B cell (primary cell): ENCODE data around the gene EML5. TPM values are rescaled to one million over a fixed set of nuclear protein-coding genes. Genes with fewer than 3 reads are reported as not detected.

Experiments
- ATAC-seq: fragments of 200-7000 bp; cut with Tn5 transposase; one replicate; pipeline ENCODE4 v1.10.0; 2021; ENCODE audit warnings: low read depth, mild to moderate bottlenecking, moderate number of reproducible peaks, moderate library complexity
- CTCF ChIA-PET: fragments of 350-600 bp; sonication (Branson Sonifier 250); formaldehyde crosslinking; loops from one replicate; lab custom pipeline; 2021; ENCODE audit warnings: antibody characterized with exemption, inconsistent platforms; lab: Charles Lee
- POLR2A ChIA-PET: fragments of 350-600 bp; sonication (Branson Sonifier 250); formaldehyde crosslinking; loops from one replicate; lab custom pipeline; 2021; ENCODE audit warnings: antibody characterized with exemption; lab: Charles Lee
- DNase-seq: peaks from one replicate; pipeline ENCODE4 v3.0.0; 2013
- H2AFZ ChIP-seq: 2 replicates; pipeline ENCODE4 v1.6.1; 2012; ENCODE audit warnings: mild to moderate bottlenecking, low read depth, low read length; ENCODE audit not compliant: insufficient read depth, poor library complexity, severe bottlenecking
- H3K27ac ChIP-seq, 2 donors: 1 replicate in 1 of 2; 2 replicates in 1 of 2; pipeline ENCODE4 v1.5.1; 2012 to 2013; ENCODE audit warnings: low read length in 2 of 2, mild to moderate bottlenecking in 2 of 2, moderate library complexity in 1 of 2
- H3K27me3 ChIP-seq, 4 experiments: fragments of 200-600 bp in 1 of 4; sonication (generic) in 1 of 4; replicated peaks in 1 of 4; 1 replicate in 2 of 4; 2 replicates in 2 of 4; pipeline versions ENCODE4 v1.6.1 to v1.7.0; 2013 to 2016; ENCODE audit warnings: low read length in 3 of 4, mild to moderate bottlenecking in 2 of 4, mixed read lengths in 1 of 4, moderate library complexity in 1 of 4; ENCODE audit not compliant: insufficient read depth in 4 of 4, control insufficient read depth in 3 of 4; ENCODE audit errors: control extremely low read depth in 1 of 4
- H3K36me3 ChIP-seq, 2 experiments: replicated peaks in 1 of 2; 1 replicate in 1 of 2; 2 replicates in 1 of 2; pipeline versions ENCODE4 v1.6.1 to v1.7.1; 2013; ENCODE audit warnings: low read length in 1 of 2; ENCODE audit not compliant: insufficient read depth in 2 of 2, control insufficient read depth in 1 of 2; ENCODE audit errors: control extremely low read depth in 1 of 2, extremely low read depth in 1 of 2
- H3K4me1 ChIP-seq, 2 donors: fragments of 200-600 bp in 1 of 2; sonication (generic) in 1 of 2; 1 replicate in 1 of 2; 2 replicates in 1 of 2; pipeline versions ENCODE4 v1.5.1 to v1.6.1; 2013 to 2017; ENCODE audit warnings: low read length in 2 of 2; ENCODE audit not compliant: control insufficient read depth in 2 of 2, insufficient read depth in 2 of 2
- H3K4me2 ChIP-seq: replicated peaks from 2 replicates; pipeline ENCODE3; 2012; ENCODE audit warnings: mild to moderate bottlenecking, low read depth, low read length; ENCODE audit not compliant: poor library complexity, severe bottlenecking
- H3K4me3 ChIP-seq, 5 experiments: fragments of 200-600 bp in 1 of 5; sonication (generic) in 1 of 5; 1 replicate in 3 of 5; 2 replicates in 2 of 5; pipeline versions ENCODE4 v1.5.1 to v1.7.0; 2011 to 2016; ENCODE audit warnings: low read length in 4 of 5, mild to moderate bottlenecking in 4 of 5, low read depth in 2 of 5, control low read depth in 1 of 5, moderate library complexity in 1 of 5; ENCODE audit not compliant: insufficient read depth in 1 of 5; ENCODE audit errors: control extremely low read depth in 1 of 5, extremely low read depth in 1 of 5
- H3K79me2 ChIP-seq: fragments of 200-600 bp; sonication (generic); one replicate; pipeline ENCODE4 v1.6.0; 2016; ENCODE audit warnings: low read length; ENCODE audit not compliant: control insufficient read depth, insufficient read depth
- H3K9ac ChIP-seq: fragments of 200-600 bp; sonication (generic); 2 replicates; pipeline ENCODE4 v1.6.1; 2017; ENCODE audit warnings: mild to moderate bottlenecking, low read length, moderate library complexity
- H3K9me3 ChIP-seq, 3 donors: one replicate each; pipeline versions ENCODE4 v1.6.1 to v1.7.1; 2013; ENCODE audit warnings: low read length in 2 of 3; ENCODE audit not compliant: control insufficient read depth in 2 of 3, insufficient read depth in 1 of 3; ENCODE audit errors: control extremely low read depth in 1 of 3
- H4K20me1 ChIP-seq: 2 replicates; pipeline ENCODE4 v1.6.0; 2012; ENCODE audit warnings: mild to moderate bottlenecking, low read length; ENCODE audit not compliant: insufficient read depth, control insufficient read depth, poor library complexity, severe bottlenecking
- H3K27ac Mint-ChIP-seq: one replicate; pipeline ENCODE4 v1.8.0; 2021; ENCODE audit warnings: mixed read lengths
- H3K27me3 Mint-ChIP-seq: one replicate; pipeline ENCODE4 v1.8.0; 2021; ENCODE audit warnings: mixed read lengths
- H3K4me1 Mint-ChIP-seq: one replicate; pipeline ENCODE4 v1.8.0; 2021; ENCODE audit warnings: mixed read lengths
- H3K4me3 Mint-ChIP-seq: one replicate; pipeline ENCODE4 v1.8.0; 2021; ENCODE audit warnings: mixed read lengths
- H3K9me3 Mint-ChIP-seq: one replicate; pipeline ENCODE4 v1.8.0; 2022; ENCODE audit warnings: mixed read lengths; ENCODE audit not compliant: insufficient read depth
- CTCF ChIP-seq: fragments of 200-600 bp; IDR thresholded peaks from one replicate; pipeline ENCODE4 v1.8.0; 2022; ENCODE audit warnings: antibody characterized with exemption, mild to moderate bottlenecking
- EZH2 ChIP-seq: IDR thresholded peaks from 2 replicates; pipeline ENCODE4 v1.6.1; 2012; ENCODE audit warnings: borderline replicate concordance, low read depth, mild to moderate bottlenecking, moderate library complexity, low read length; ENCODE audit not compliant: insufficient read depth, poor library complexity, severe bottlenecking
- WGBS: methylation state at CpG from one replicate; pipeline ENCODE4 v1.1.5; 2013; ENCODE audit warnings: missing lambda C conversion rate; ENCODE audit not compliant: insufficient coverage; 5-methylcytosine and 5-hydroxymethylcytosine counted together
- intact Hi-C: fragments of 100-400 bp; cut with micrococcal nuclease; formaldehyde crosslinking; loops from one replicate; pipeline ENCODE4 v1.10.0; 2022
- polyA plus RNA-seq: library from polyadenylated mRNA; depleted of rRNA; stranded (reverse); fragments of >200 nt; gene quantifications from 2 replicates; pipeline ENCODE4 v1.2.3, GENCODE V29; 2012
- total RNA-seq, 2 donors: library from RNA; stranded (reverse); fragments of 120-200 nt in 1 of 2; gene quantifications; 1 replicate in 1 of 2; 2 replicates in 1 of 2; pipeline versions ENCODE4 v1.2.3 to v1.2.4, GENCODE V29; 2013 to 2022

EML5 gene
- total and polyA plus RNA-seq, 2 donors (not counting 1 experiment from before 2014, with no cell fraction given): 1.7 to 6.9 TPM

GRCh38 chr14:88630565-88630964, 162.2 kb downstream of the EML5 start:
- Mint-ChIP-seq H3K4me1 (no peaks in the 10 kb centered on the region), H3K27me3 (no peaks in the 10 kb centered on the region), H3K27ac (no peak overlapping the region), H3K9me3 (no peaks in the 10 kb centered on the region), H3K4me3 (no peak overlapping the region)
- H2AFZ ChIP-seq: no peak overlapping the region
- DNase-seq: no peak
- no peak for ATAC-seq
- POLR2A ChIA-PET: no interaction called here
- intact Hi-C loops: no loop called here
- TF ChIP-seq EZH2 (no peak), CTCF (no peak)
- WGBS: 82% methylated on average over 5 of the region's 6 CpGs
- H3K79me2 ChIP-seq: no peaks in the 10 kb centered on the region
- H3K27ac ChIP-seq: no peak overlapping the region
- no peaks in the 10 kb centered on the region for H3K27me3 ChIP-seq
- H3K9me3 ChIP-seq: no peaks in the 10 kb centered on the region
- CTCF ChIA-PET: no interaction called here
- H3K4me2 ChIP-seq: no peak overlapping the region
- H3K4me1 ChIP-seq: no peaks in the 10 kb centered on the region
- H3K9ac ChIP-seq: no peak overlapping the region
- H3K36me3 ChIP-seq: no peaks in the 10 kb centered on the region
- no peak overlapping the region for H3K4me3 ChIP-seq
- H4K20me1 ChIP-seq: no peaks in the 10 kb centered on the region

GRCh38 chr14:88628462-88628861, 164.3 kb downstream of the EML5 start:
- H3K36me3 ChIP-seq: no peaks in the 10 kb centered on the region
- Mint-ChIP-seq H3K4me1 (no peaks in the 10 kb centered on the region), H3K4me3 (no peak overlapping the region), H3K27me3 (no peaks in the 10 kb centered on the region), H3K27ac (no peak overlapping the region), H3K9me3 (no peaks in the 10 kb centered on the region)
- H3K27ac ChIP-seq: no peak overlapping the region
- no peak overlapping the region for H3K9ac ChIP-seq
- POLR2A ChIA-PET: no interaction called here
- no peaks in the 10 kb centered on the region for H3K79me2 ChIP-seq
- H3K4me3 ChIP-seq: no peak overlapping the region
- intact Hi-C loops: no loop called here
- TF ChIP-seq CTCF: no peak
- TF ChIP-seq EZH2: no peak
- CTCF ChIA-PET: no interaction called here
- H2AFZ ChIP-seq: no peak overlapping the region
- no peaks in the 10 kb centered on the region for H3K9me3 ChIP-seq
- ATAC-seq (no peak), DNase-seq (no peak)
- no peaks in the 10 kb centered on the region for H4K20me1 ChIP-seq
- H3K4me1 ChIP-seq: no peaks in the 10 kb centered on the region
- H3K27me3 ChIP-seq: no peaks in the 10 kb centered on the region
- H3K4me2 ChIP-seq: no peak overlapping the region
